CD4-positive, alpha-beta memory T cell (primary cell): ENCODE results near the gene SYN1. TPM values are rescaled to one million over a fixed set of nuclear protein-coding genes. Genes with fewer than 3 reads are reported as not detected.

Experiments used
- CTCF ChIA-PET: fragments of 350-600 bp; sonication (Branson Sonifier 250); formaldehyde crosslinking; loops from one replicate; lab custom pipeline; 2021; ENCODE audit warnings: inconsistent platforms; ENCODE audit not compliant: partially characterized antibody; lab: Charles Lee
- POLR2A ChIA-PET: fragments of 350-600 bp; sonication (Branson Sonifier 250); formaldehyde crosslinking; loops from one replicate; lab custom pipeline; 2021; ENCODE audit not compliant: partially characterized antibody; lab: Charles Lee
- DNase-seq, 5 donors: peaks; one replicate each; pipeline versions ENCODE4 v3.0.0 to v3.0.0-alpha.2; 2020 to 2022; ENCODE audit warnings: mixed read lengths in 1 of 5
- H3K27ac ChIP-seq: one replicate; pipeline ENCODE4 v1.7.0; 2013; ENCODE audit warnings: low read depth, low read length
- H3K27me3 ChIP-seq: 2 replicates; pipeline ENCODE4 v1.7.0; 2013; ENCODE audit warnings: mild to moderate bottlenecking, low read length, moderate library complexity; ENCODE audit not compliant: insufficient read depth
- H3K36me3 ChIP-seq: 2 replicates; pipeline ENCODE4 v1.7.0; 2013; ENCODE audit warnings: mild to moderate bottlenecking, low read length, moderate library complexity; ENCODE audit not compliant: insufficient read depth
- H3K4me1 ChIP-seq: 2 replicates; pipeline ENCODE4 v1.7.0; 2013; ENCODE audit warnings: mild to moderate bottlenecking, low read length, moderate library complexity; ENCODE audit not compliant: insufficient read depth
- H3K4me3 ChIP-seq, 2 donors: one replicate each; pipeline ENCODE4 v1.7.0; 2013; ENCODE audit warnings: low read length in 2 of 2, mild to moderate bottlenecking in 1 of 2
- H3K9me3 ChIP-seq, 2 donors: one replicate each; pipeline ENCODE4 v1.7.0; 2013; ENCODE audit warnings: low read length in 2 of 2, control low read depth in 1 of 2; ENCODE audit not compliant: control insufficient read depth in 1 of 2
- H3K27ac Mint-ChIP-seq, 7 donors: one replicate each; pipeline ENCODE4 v1.8.0; 2020 to 2021; ENCODE audit warnings: mixed read lengths in 7 of 7, mild to moderate bottlenecking in 6 of 7, inconsistent platforms in 3 of 7, moderate library complexity in 3 of 7
- H3K27me3 Mint-ChIP-seq, 2 donors: one replicate each; pipeline ENCODE4 v1.8.0; 2020 to 2021; ENCODE audit warnings: mixed read lengths in 2 of 2
- H3K36me3 Mint-ChIP-seq, 2 donors: one replicate each; pipeline ENCODE4 v1.8.0; 2020 to 2021; ENCODE audit warnings: mixed read lengths in 2 of 2, inconsistent platforms in 1 of 2, mild to moderate bottlenecking in 1 of 2
- H3K4me1 Mint-ChIP-seq, 4 donors: one replicate each; pipeline ENCODE4 v1.8.0; 2020 to 2021; ENCODE audit warnings: mixed read lengths in 4 of 4, mild to moderate bottlenecking in 1 of 4
- H3K4me3 Mint-ChIP-seq, 8 donors: one replicate each; pipeline ENCODE4 v1.8.0; 2020 to 2021; ENCODE audit warnings: mixed read lengths in 8 of 8, mild to moderate bottlenecking in 7 of 8, moderate library complexity in 6 of 8, inconsistent platforms in 3 of 8
- H3K9me3 Mint-ChIP-seq, 8 donors: one replicate each; pipeline ENCODE4 v1.8.0; 2020 to 2021; ENCODE audit warnings: mixed read lengths in 8 of 8, mild to moderate bottlenecking in 5 of 8, inconsistent platforms in 3 of 8, moderate library complexity in 1 of 8
- intact Hi-C: fragments of 100-400 bp; cut with micrococcal nuclease; formaldehyde crosslinking; loops from one replicate; pipeline ENCODE4 v1.15.1; 2023
- polyA plus RNA-seq, 2 donors: library from polyadenylated mRNA; unstranded; fragments of 300-500 nt; fragmentation: Illumina TruSeq; gene quantifications; one replicate each; pipeline ENCODE4 v1.2.3, GENCODE V29; 2021
- total RNA-seq, 2 experiments: library from RNA; stranded (reverse); gene quantifications; one replicate each; pipeline ENCODE4 v1.2.3, GENCODE V29; 2021

SYN1 gene
- total and polyA plus RNA-seq, 4 experiments from 2014 or later, result 0.49 to 1.6 (median 1.2) TPM

- Mint-ChIP-seq H3K4me3 (peak overlapping the region in 1 of 8 donors; percentile 17), H3K27ac (no peak overlapping the region), H3K4me1 (peaks cover 5 to 15% (median 6%) of the 10 kb centered on the region in 4 donors), H3K36me3 (peaks cover under 1 to 4% of the 10 kb centered on the region in 2 donors), H3K9me3 (peaks cover 0 to 5% (median 2%) of the 10 kb centered on the region in 8 donors), H3K27me3 (no peaks in the 10 kb centered on the region)
- H3K4me3 ChIP-seq, result no peak overlapping the region
- intact Hi-C loops, result no loop called here
- POLR2A ChIA-PET, result interaction anchor here (2.9 kb wide), 1 partner anchor 9 kb away, joined by 8 read pairs; the partner anchor contains the start of gene TIMP1
- peaks cover 11% of the 10 kb centered on the region for H3K4me1 ChIP-seq
- H3K36me3 ChIP-seq, result no peaks in the 10 kb centered on the region
- no peak for DNase-seq
- no peak overlapping the region for H3K27ac ChIP-seq
- H3K9me3 ChIP-seq, result no peaks in the 10 kb centered on the region
- H3K27me3 ChIP-seq, result no peaks in the 10 kb centered on the region
- CTCF ChIA-PET, result no interaction called here
Measured at GRCh38 chrX:47590984-47591383, 28.7 kb downstream of the SYN1 start.

- Mint-ChIP-seq H3K27me3 (no peaks in the 10 kb centered on the region), H3K4me1 (peaks cover 12 to 18% (median 15%) of the 10 kb centered on the region in 4 donors), H3K27ac (no peak overlapping the region), H3K36me3 (peaks cover 7 to 17% of the 10 kb centered on the region in 2 donors), H3K4me3 (no peak overlapping the region), H3K9me3 (no peaks in the 10 kb centered on the region)
- H3K36me3 ChIP-seq, result no peaks in the 10 kb centered on the region
- H3K27ac ChIP-seq, result no peak overlapping the region
- no peak overlapping the region for H3K4me3 ChIP-seq
- no peaks in the 10 kb centered on the region for H3K9me3 ChIP-seq
- no peaks in the 10 kb centered on the region for H3K27me3 ChIP-seq
- ChIA-PET CTCF (no interaction called here), POLR2A (interaction anchor here (1.5 kb wide), 1 partner anchor 32 kb away, joined by 3 read pairs; the partner anchor contains the start of gene SYN1)
- intact Hi-C loops, result no loop called here
- DNase-seq, result no peak
- H3K4me1 ChIP-seq, result peaks cover 11% of the 10 kb centered on the region
Measured at GRCh38 chrX:47587906-47588735, 31.5 kb downstream of the SYN1 start.

- ChIA-PET POLR2A (interaction anchor here (1.0 to 1.5 kb wide), 3 partner anchors 9 to 33 kb away, joined by 3 to 6 read pairs (median 4); partner anchors contain the start of gene SYN1), CTCF (no interaction called here)
- Histone ChIP-seq H3K4me3 (no peak overlapping the region), H3K27ac (no peak overlapping the region), H3K36me3 (no peaks in the 10 kb centered on the region), H3K27me3 (no peaks in the 10 kb centered on the region), H3K9me3 (no peaks in the 10 kb centered on the region), H3K4me1 (peaks cover 18% of the 10 kb centered on the region)
- intact Hi-C loops, result no loop called here
- Mint-ChIP-seq H3K27me3 (no peaks in the 10 kb centered on the region), H3K9me3 (no peaks in the 10 kb centered on the region), H3K4me3 (no peak overlapping the region), H3K4me1 (peaks cover 14 to 23% (median 15%) of the 10 kb centered on the region in 4 donors), H3K27ac (peak overlapping the region in 3 of 7 donors; percentile 12 to 67 (median 26)), H3K36me3 (peaks cover 7 to 17% of the 10 kb centered on the region in 2 donors)
- DNase-seq, result no peak
Measured at GRCh38 chrX:47587091-47587891, 32.4 kb downstream of the SYN1 start.

GRCh38 chrX:47586043-47586787 lies 33.4 kb downstream of the SYN1 start:
- CTCF ChIA-PET, result no interaction called here
- DNase-seq, result no peak
- intact Hi-C loops, result no loop called here
- Histone ChIP-seq H3K4me3 (no peak overlapping the region), H3K9me3 (no peaks in the 10 kb centered on the region), H3K27ac (no peak overlapping the region), H3K4me1 (peaks cover 26% of the 10 kb centered on the region), H3K27me3 (no peaks in the 10 kb centered on the region), H3K36me3 (no peaks in the 10 kb centered on the region)
- H3K27ac Mint-ChIP-seq, result peak overlapping the region in 1 of 7 donors; percentile 44
- no peaks in the 10 kb centered on the region for H3K9me3 Mint-ChIP-seq
- H3K27me3 Mint-ChIP-seq, result no peaks in the 10 kb centered on the region
- peaks cover 19 to 34% (median 24%) of the 10 kb centered on the region in 4 donors for H3K4me1 Mint-ChIP-seq
- H3K36me3 Mint-ChIP-seq, result peaks cover 7 to 17% of the 10 kb centered on the region in 2 donors
- POLR2A ChIA-PET, result interaction anchor here (1.0 to 1.3 kb wide), 3 partner anchors 10 to 12 kb away, joined by 3 to 6 read pairs (median 4); no protein-coding TSS in a partner anchor
- peak overlapping the region in 1 of 8 donors; percentile 0 for H3K4me3 Mint-ChIP-seq

- ChIA-PET POLR2A (interaction anchor here (1.1 kb wide), 1 partner anchor 11 kb away, joined by 3 read pairs; no protein-coding TSS in a partner anchor), CTCF (no interaction called here)
- H3K27ac Mint-ChIP-seq, result peak overlapping the region in 1 of 7 donors; percentile 44
- no peak overlapping the region for H3K27ac ChIP-seq
- DNase-seq, result no peak
- H3K4me1 Mint-ChIP-seq, result peaks cover 19 to 38% (median 26%) of the 10 kb centered on the region in 4 donors
- H3K36me3 Mint-ChIP-seq, result peaks cover 7 to 17% of the 10 kb centered on the region in 2 donors
- no peak overlapping the region for H3K4me3 Mint-ChIP-seq
- H3K4me3 ChIP-seq, result no peak overlapping the region
- peaks cover 32% of the 10 kb centered on the region for H3K4me1 ChIP-seq
- H3K27me3 ChIP-seq, result no peaks in the 10 kb centered on the region
- intact Hi-C loops, result no loop called here
- no peaks in the 10 kb centered on the region for H3K9me3 ChIP-seq
- H3K27me3 Mint-ChIP-seq, result no peaks in the 10 kb centered on the region
- H3K36me3 ChIP-seq, result no peaks in the 10 kb centered on the region
- no peaks in the 10 kb centered on the region for H3K9me3 Mint-ChIP-seq
Measured at GRCh38 chrX:47585273-47585672, 34.4 kb downstream of the SYN1 start.

GRCh38 chrX:47584714-47585113 lies 34.9 kb downstream of the SYN1 start:
- ChIA-PET POLR2A (interaction anchor here (1.1 kb wide), 1 partner anchor 11 kb away, joined by 3 read pairs; no protein-coding TSS in a partner anchor), CTCF (no interaction called here)
- intact Hi-C loops, result loop anchor here (5.0 kb wide), 1 partner anchor 38 kb away; no protein-coding TSS in a partner anchor
- H3K27me3 ChIP-seq, result no peaks in the 10 kb centered on the region
- H3K27ac ChIP-seq, result no peak overlapping the region
- peaks cover 7 to 17% of the 10 kb centered on the region in 2 donors for H3K36me3 Mint-ChIP-seq
- DNase-seq, result no peak
- H3K9me3 Mint-ChIP-seq, result no peaks in the 10 kb centered on the region
- no peaks in the 10 kb centered on the region for H3K27me3 Mint-ChIP-seq
- H3K4me3 Mint-ChIP-seq, result peak overlapping the region in 2 of 8 donors; percentile 24 to 39
- no peak overlapping the region for H3K4me3 ChIP-seq
- H3K9me3 ChIP-seq, result no peaks in the 10 kb centered on the region
- H3K36me3 ChIP-seq, result no peaks in the 10 kb centered on the region
- H3K27ac Mint-ChIP-seq, result peak overlapping the region in 1 of 7 donors; percentile 50
- H3K4me1 Mint-ChIP-seq, result peaks cover 21 to 41% (median 28%) of the 10 kb centered on the region in 4 donors
- peaks cover 32% of the 10 kb centered on the region for H3K4me1 ChIP-seq
